ENCODE data around the gene HNMT. TPM values are rescaled to one million over a fixed set of nuclear protein-coding genes. Genes with fewer than 3 reads are reported as not detected.
A peak's percentile ranks its signal among the peaks of the same experiment; 100 is the strongest.
"Not testable (repeated sequence)": the region's sequence is repeated elsewhere in the genome, so short reads cannot be mapped to it uniquely, and the experiment has no call there.

Gene HNMT
- total and polyA plus RNA-seq, 2 of the 13 experiments (the other 11 are each of a cell fraction or from before 2014, with no cell fraction given): 279 to 309 TPM

GRCh38 chr2:137993715-137994476 lies 29.6 kb downstream of the HNMT start:
- H4K20me1 ChIP-seq (ENCODE audit: insufficient read depth, low read length); H3K27ac ChIP-seq (ENCODE audit: extremely low read length, insufficient read depth, low read length); H3K4me2 ChIP-seq (ENCODE audit: low read depth, low read length); H2AFZ ChIP-seq (ENCODE audit: low read length); intact Hi-C loops (cut with micrococcal nuclease; ENCODE audit: unreplicated experiment); H3K27me3 ChIP-seq (ENCODE audit: control insufficient read depth in 1 of 2, insufficient read depth in 2 of 2, low read length in 2 of 2); ATAC-seq; CTCF ChIA-PET (ENCODE audit: low intra/inter-chr PET ratio, low total read pairs); BruUV-seq (replicated peaks); FAIRE-seq; in situ Hi-C loops (cut with HindIII; ENCODE audit: extremely low pct_ligation_motif_present, low pct_unique_long_range_greater_than_20kb); DNase-seq (ENCODE audit: low spot score); H3K4me3 ChIP-seq (replicated peaks in 1 of 3; ENCODE audit: insufficient read depth in 1 of 3, low read depth in 2 of 3, low read length in 3 of 3); H3K4me1 ChIP-seq (ENCODE audit: insufficient read depth, low read length); H3K9ac ChIP-seq (ENCODE audit: insufficient read depth, low read depth, low read length); TF ChIP-seq NONO (CRISPR knock-in tag; conservative IDR thresholded peaks at IDR 0.05): not testable (repeated sequence)
- WGBS (ENCODE audit: low lambda C conversion rate): 100% methylated on average over 1 of the region's 1 CpG
- H3K79me2 ChIP-seq (ENCODE audit: insufficient read depth, low read length): peaks cover 11% of the 10 kb centered on the region
- peaks cover 50% of the 10 kb centered on the region for H3K9me3 ChIP-seq (ENCODE audit: low read length)
- peaks cover 22 to 42% of the 10 kb centered on the region in 2 experiments for H3K36me3 ChIP-seq (replicated peaks in 1 of 2; ENCODE audit: control insufficient read depth in 1 of 2, insufficient read depth in 2 of 2, low read length in 2 of 2)
- TF ChIP-seq POLR2AphosphoS2 (IDR thresholded peaks at IDR 0.05; ENCODE audit: low read depth, low read length) (peak; percentile 34; the same call in 1 of the 2 replicates), ZNF780A (CRISPR knock-in tag; IDR thresholded peaks at IDR 0.05) (0 out of 2 replicates have a peak, but pooled peaks have one; percentile 34), PAF1 (CRISPR knock-in tag; IDR thresholded peaks at IDR 0.05) (peak; percentile 96), ZFP1 (CRISPR knock-in tag; IDR thresholded peaks at IDR 0.05) (peak; percentile 97; the same call in 1 of the 2 replicates), POLR2A (IDR thresholded peaks at IDR 0.05; ENCODE audit: insufficient read depth in 1 of 2, low read depth in 2 of 2, low read length in 2 of 2) (0 out of 4 replicates have a peak, but pooled peaks of 1 of the 2 experiments have one; percentile 23), SSRP1 (CRISPR knock-in tag; IDR thresholded peaks at IDR 0.05) (peak; percentile 87), NONO (IDR thresholded peaks at IDR 0.05) (0 out of 2 replicates have a peak, but pooled peaks have one; percentile 12), ZC3H13 (CRISPR knock-in tag; IDR thresholded peaks at IDR 0.05) (0 out of 2 replicates have a peak, but pooled peaks have one; percentile 41)
- POLR2A ChIA-PET: interaction anchor here (1.0 to 3.3 kb wide), 3 partner anchors 16 to 65 kb away, joined by 3 to 16 read pairs (median 3); partner anchors contain the start of gene HNMT

Data from HepG2 (cell line).